ENCODE measurements around the gene SGSH. TPM values are rescaled to one million over a fixed set of nuclear protein-coding genes. Genes with fewer than 3 reads are reported as not detected.
"Not testable (repeated sequence)": the region's sequence is repeated elsewhere in the genome, so short reads cannot be mapped to it uniquely, and the experiment has no call there.

Gene SGSH
- total and polyA plus RNA-seq, 8 donors = 21.4 to 65.2 (median 29.1) TPM

- TF ChIP-seq CTCF (IDR thresholded peaks at IDR 0.05) = no peak
- intact Hi-C loops (cut with DNase I) = loop anchor here in 1 of 3 donors (10.0 kb wide), 1 partner anchor 65 kb away; no protein-coding TSS in a partner anchor
- FAIRE-seq (no peak), ATAC-seq (no peak), DNase-seq (peak in 1 of 6 donors; percentile 29)
- Histone ChIP-seq H3K27ac (peak overlapping the region; percentile 83 to 95 (median 89)), H3K9me3 (no peaks in the 10 kb centered on the region), H3K4me3 (peak overlapping the region; percentile 33 to 62 (median 51)), H3K27me3 (no peaks in the 10 kb centered on the region), H3K36me3 (no peaks in the 10 kb centered on the region), H3K4me1 (peaks cover 0 to 31% (median 12%) of the 10 kb centered on the region in 3 donors)
- WGBS, 2 donors = 38 to 40% methylated on average over 18 of the region's 18 CpGs
Measured at GRCh38 chr17:80259457-80260068, 39.4 kb upstream of the SGSH start.

DNA sequence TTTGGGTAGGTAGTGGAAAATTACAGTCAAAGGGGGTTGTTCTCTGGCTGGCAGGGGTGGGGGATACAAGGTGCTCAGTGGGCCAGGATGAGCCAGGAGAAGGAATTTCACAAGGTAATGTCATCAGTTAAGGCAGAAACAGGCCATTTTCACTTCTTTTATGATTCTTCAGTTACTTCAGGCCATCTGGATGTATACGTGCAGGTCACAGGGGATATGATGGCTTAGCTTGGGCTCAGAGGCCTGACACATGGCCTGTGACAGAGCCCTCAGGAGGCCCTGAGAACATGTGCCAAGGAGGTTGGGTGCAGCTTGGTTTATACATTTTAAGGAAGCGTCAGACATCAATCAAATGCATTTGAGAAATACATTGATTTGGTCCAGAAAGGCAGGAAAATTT, 38.2 kb upstream of the SGSH start:
- H3K36me3 ChIP-seq, H3K9me3 ChIP-seq, H3K27ac ChIP-seq, H3K27me3 ChIP-seq, H3K4me3 ChIP-seq, DNase-seq, FAIRE-seq, ATAC-seq: not testable (repeated sequence)
- WGBS, 2 donors = 92 to 93% methylated on average over 2 of the region's 2 CpGs
- intact Hi-C loops (cut with DNase I) = loop anchor here in 1 of 3 donors (10.0 kb wide), 1 partner anchor 63 kb away; no protein-coding TSS in a partner anchor
- peaks cover 0 to 36% (median 12%) of the 10 kb centered on the region in 3 donors for H3K4me1 ChIP-seq

DNA sequence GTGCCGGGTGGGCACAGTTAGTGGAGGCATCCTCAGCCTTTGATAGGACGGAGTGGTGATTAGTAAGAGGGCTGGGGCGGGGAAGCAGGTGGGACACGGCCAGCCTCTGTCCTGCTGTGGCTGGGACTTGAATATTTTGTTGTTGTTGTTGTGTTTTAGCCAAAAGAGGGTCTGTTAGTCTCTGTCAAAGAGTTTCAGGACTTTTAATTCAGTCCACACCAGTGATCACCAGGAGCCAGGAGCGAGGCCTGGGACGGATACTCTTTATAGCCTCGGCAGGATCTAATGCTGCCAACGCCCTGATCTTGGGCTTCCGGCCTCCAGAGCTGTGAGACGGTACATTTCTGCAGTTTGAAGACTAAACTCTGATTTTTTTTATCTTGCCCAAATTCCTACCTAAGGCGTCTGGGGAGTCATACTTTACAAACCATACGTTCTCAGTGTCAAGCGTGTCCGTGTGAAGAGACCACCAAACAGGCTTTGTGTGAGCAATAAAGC, 37.6 kb upstream of the SGSH start:
- peaks cover 0 to 32% (median 8%) of the 10 kb centered on the region in 3 donors for H3K4me1 ChIP-seq
- no peak overlapping the region for H3K27ac ChIP-seq

DNA sequence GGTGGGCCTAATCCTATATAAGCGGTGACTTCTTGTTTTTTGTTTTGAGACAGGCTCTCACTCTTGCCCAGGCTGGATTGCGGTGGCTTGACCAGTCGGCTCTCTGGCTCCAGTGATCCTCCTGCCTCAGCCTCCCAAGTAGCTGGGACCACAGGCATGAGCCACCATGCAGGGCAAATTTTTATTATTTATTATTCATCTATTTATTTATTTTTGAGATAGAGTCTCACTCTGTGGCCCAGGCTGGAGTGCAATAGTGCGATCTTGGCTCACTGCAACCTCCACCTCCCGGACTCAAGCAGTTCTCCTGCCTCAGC, 35.9 kb upstream of the SGSH start:
- Histone ChIP-seq H3K9me3 (no peaks in the 10 kb centered on the region), H3K4me1 (peaks cover 0 to 19% (median 0%) of the 10 kb centered on the region in 3 donors), H3K27ac (no peak overlapping the region), H3K4me3 (no peak overlapping the region), H3K27me3 (no peaks in the 10 kb centered on the region), H3K36me3 (no peaks in the 10 kb centered on the region)
- no peak for TF ChIP-seq CTCF (IDR thresholded peaks at IDR 0.05)
- WGBS, 2 donors = 93 to 95% methylated on average over 5 of the region's 5 CpGs
- DNase-seq (no peak), ATAC-seq (no peak), FAIRE-seq (no peak)
- intact Hi-C loops (cut with DNase I) = loop anchor here in 1 of 3 donors (10.0 kb wide), 1 partner anchor 61 kb away; no protein-coding TSS in a partner anchor

More for the DNA sequence above, 37.6 kb upstream of the SGSH start:
- 82 to 89% methylated on average over 14 of the region's 14 CpGs for WGBS, 2 donors
- no peaks in the 10 kb centered on the region for H3K36me3 ChIP-seq
- intact Hi-C loops (cut with DNase I) = loop anchor here in 1 of 3 donors (10.0 kb wide), 1 partner anchor 63 kb away; no protein-coding TSS in a partner anchor
- FAIRE-seq = no peak
- no peak for DNase-seq
- H3K9me3 ChIP-seq = no peaks in the 10 kb centered on the region
- no peak for TF ChIP-seq CTCF (IDR thresholded peaks at IDR 0.05)
- no peak overlapping the region for H3K4me3 ChIP-seq
- H3K27me3 ChIP-seq = no peaks in the 10 kb centered on the region
- ATAC-seq = no peak

GRCh38 chr17:80254396-80255251, 34.5 kb upstream of the SGSH start:
- H3K4me1 ChIP-seq = peaks cover 0 to 19% (median 0%) of the 10 kb centered on the region in 3 donors
- intact Hi-C loops (cut with DNase I) = loop anchor here in 2 of 3 donors (5.0 to 10.0 kb wide), 2 partner anchors 60 to 172 kb away; no protein-coding TSS in a partner anchor
- WGBS, 2 donors = 53 to 60% methylated on average over 13 of the region's 13 CpGs
- TF ChIP-seq CTCF (IDR thresholded peaks at IDR 0.05) = no peak
- no peaks in the 10 kb centered on the region for H3K9me3 ChIP-seq
- no peak for FAIRE-seq
- peak in 4 of 6 donors; percentile 28 to 80 (median 62) for DNase-seq
- no peak overlapping the region for H3K4me3 ChIP-seq
- no peaks in the 10 kb centered on the region for H3K27me3 ChIP-seq
- H3K27ac ChIP-seq = peak overlapping the region; percentile 26 to 80 (median 52)
- ATAC-seq = peak; percentile 44 to 90 (median 80)
- H3K36me3 ChIP-seq = no peaks in the 10 kb centered on the region

All from pancreas (tissue), 10 donors.